HCT116 (cell line): ENCODE data around the gene INO80.
"Not testable (repeated sequence)": the region's sequence is repeated elsewhere in the genome, so short reads cannot be mapped to it uniquely, and the experiment has no call there.

Source experiments
- CBX3 ChIP-seq: IDR thresholded peaks from 2 replicates; pipeline ENCODE4 v1.6.1; 2012; ENCODE audit warnings: low read depth
- CEBPB ChIP-seq: IDR thresholded peaks from 2 replicates; pipeline ENCODE4 v1.6.1; 2012; ENCODE audit warnings: low read depth
- CTCF ChIP-seq, 3 experiments: fragments of 200-600 bp in 1 of 3; sonication (generic) in 1 of 3; IDR thresholded peaks in 2 of 3; conservative IDR thresholded peaks in 1 of 3; 2 replicates each; pipeline ENCODE4 v1.5.1; 2012 to 2017; ENCODE audit warnings: low read depth in 2 of 3, low read length in 2 of 3, antibody characterized with exemption in 1 of 3, borderline replicate concordance in 1 of 3, control low read depth in 1 of 3, mild to moderate bottlenecking in 1 of 3, mixed read lengths in 1 of 3, mixed run types in 1 of 3, moderate library complexity in 1 of 3; ENCODE audit not compliant: insufficient read depth in 1 of 3
- EZH2phosphoT487 ChIP-seq: fragments of 200-600 bp; IDR thresholded peaks from 2 replicates; pipeline ENCODE4 v1.6.1; 2018; ENCODE audit warnings: antibody characterized with exemption, borderline replicate concordance
- MAX ChIP-seq: IDR thresholded peaks from 2 replicates; pipeline ENCODE4 v1.6.1; 2012
- POLR2A ChIP-seq: IDR thresholded peaks from 2 replicates; pipeline ENCODE4 v1.7.0; 2011; ENCODE audit warnings: borderline replicate concordance; ENCODE audit not compliant: insufficient read depth, insufficient read length; ENCODE audit errors: extremely low read depth
- POLR2AphosphoS5 ChIP-seq: IDR thresholded peaks from 2 replicates; pipeline ENCODE4 v1.6.1; 2011; ENCODE audit warnings: mild to moderate bottlenecking, low read depth, low read length, moderate library complexity
- SIN3A ChIP-seq: IDR thresholded peaks from 2 replicates; pipeline ENCODE4 v1.6.1; 2012; ENCODE audit warnings: low read depth
- TCF7L2 ChIP-seq: IDR thresholded peaks from 2 replicates; pipeline ENCODE4 v1.7.0; 2011; ENCODE audit warnings: borderline replicate concordance, inconsistent platforms; ENCODE audit not compliant: insufficient read depth, insufficient read length; ENCODE audit errors: extremely low read depth

GRCh38 chr15:41078879-41079278 is 37.2 kb downstream of the INO80 start:
- not testable (repeated sequence) for TF ChIP-seq CTCF (IDR thresholded peaks at IDR 0.05 in 2 of 3, conservative IDR thresholded peaks at IDR 0.05 in 1 of 3; ENCODE audit: borderline replicate concordance in 1 of 3, insufficient read depth in 1 of 3, low read depth in 2 of 3, low read length in 2 of 3); SIN3A; EZH2phosphoT487; POLR2A; CEBPB; MAX; TCF7L2; CBX3; POLR2AphosphoS5
